HEK293T (cell line): ENCODE results near the gene ZIC4.

ENCODE experiments used
- BHLHE40 ChIP-seq: fragments of 450-650 bp; IDR thresholded peaks from 2 replicates; pipeline ENCODE4 v1.6.1; 2016; ENCODE audit warnings: mild to moderate bottlenecking, moderate library complexity, borderline replicate concordance
- FOXA1 ChIP-seq: fragments of 450-650 bp; IDR thresholded peaks from 2 replicates; pipeline ENCODE4 v1.6.1; 2016; ENCODE audit warnings: mild to moderate bottlenecking
- FOXM1 ChIP-seq: fragments of 450-650 bp; IDR thresholded peaks from 2 replicates; pipeline ENCODE4 v1.6.1; 2017; ENCODE audit warnings: mild to moderate bottlenecking, borderline replicate concordance
- LEF1 ChIP-seq: fragments of 450-650 bp; IDR thresholded peaks from 2 replicates; pipeline ENCODE4 v1.6.1; 2017; ENCODE audit warnings: mild to moderate bottlenecking, borderline replicate concordance
- SP1 ChIP-seq: fragments of 450-650 bp; IDR thresholded peaks from 2 replicates; pipeline ENCODE4 v1.6.1; 2017
- SUZ12 ChIP-seq: fragments of 450-650 bp; IDR thresholded peaks from 2 replicates; pipeline ENCODE4 v1.6.1; 2016; ENCODE audit warnings: mild to moderate bottlenecking

DNA sequence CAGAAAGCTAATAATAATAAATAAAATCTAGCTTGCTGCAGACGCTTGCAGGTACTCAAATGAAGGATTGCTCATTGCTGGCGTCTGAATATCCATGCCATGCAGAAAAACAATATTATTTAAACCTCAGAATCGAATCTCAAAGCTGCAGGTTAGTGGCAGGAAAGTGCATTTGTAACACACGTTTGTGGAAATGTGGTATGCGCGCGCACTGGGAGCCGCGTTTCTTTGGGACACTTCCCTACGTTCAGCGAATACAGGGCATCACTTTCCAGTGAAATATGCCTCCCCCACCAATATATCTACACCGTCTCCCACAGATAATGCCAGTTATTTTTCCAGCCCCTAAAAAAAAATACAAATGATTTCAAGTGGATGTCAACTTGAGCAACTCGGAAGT is 37.1 kb downstream of the ZIC4 start:
- no peak for TF ChIP-seq LEF1
- no peak for TF ChIP-seq SUZ12
- no peak for TF ChIP-seq FOXA1
- TF ChIP-seq FOXM1, result no peak
- no peak for TF ChIP-seq SP1
- TF ChIP-seq BHLHE40, result no peak
